GM18507 (cell line): ENCODE measurements around the gene PPTC7.
"Not testable (repeated sequence)": the region's sequence is repeated elsewhere in the genome, so short reads cannot be mapped to it uniquely, and the experiment has no call there.

Experiments
- DNase-seq: peaks from one replicate; pipeline ENCODE4 v3.0.0; 2011; ENCODE audit warnings: low read depth; ENCODE audit not compliant: insufficient read length; ENCODE audit errors: extremely low spot score
- FAIRE-seq: peaks from 2 replicates; lab custom pipeline; 2011; peaks lifted over from hg19 to GRCh38; lab: Jason Lieb, UNC

PPTC7 gene

DNA sequence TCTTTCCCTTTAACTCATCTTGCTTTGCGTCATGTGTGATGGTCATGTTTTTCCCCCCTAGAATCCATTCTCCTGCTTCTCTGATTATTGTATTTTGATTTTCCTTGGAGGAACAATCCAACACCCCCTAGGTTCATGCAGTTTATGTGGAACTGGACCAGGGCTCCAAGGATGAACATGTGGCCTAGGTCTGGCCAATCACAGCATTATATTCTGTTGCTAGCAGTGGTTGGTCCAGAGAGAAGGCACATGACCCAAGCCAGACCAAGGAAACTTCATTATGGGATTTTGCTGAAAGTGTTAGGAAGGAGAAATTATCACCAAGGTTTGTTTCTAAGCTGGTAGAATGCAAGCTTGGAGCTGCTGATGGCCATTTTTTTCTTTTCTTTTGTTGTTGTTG lies 6.9 kb upstream of the PPTC7 start:
- no peak for DNase-seq
- FAIRE-seq: no peak

DNA sequence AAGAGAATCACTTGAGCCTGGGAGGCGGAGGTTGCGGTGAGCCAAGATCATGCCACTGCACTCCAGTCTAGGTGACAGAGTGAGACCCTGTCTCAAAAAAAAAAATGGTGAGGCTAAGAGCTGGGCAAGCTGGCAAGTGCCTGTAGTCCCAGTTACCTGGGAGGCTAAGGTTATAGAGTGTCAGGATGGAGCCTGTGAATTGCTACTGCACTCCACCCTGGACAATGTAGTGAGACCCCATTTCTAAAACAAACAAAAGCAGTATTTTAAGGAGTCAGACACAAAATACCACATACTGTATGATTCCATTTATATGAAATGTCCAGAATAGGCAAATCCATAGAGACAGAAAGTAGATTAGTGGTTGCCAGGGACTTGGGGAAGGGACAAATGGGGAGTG lies 4.0 kb upstream of the PPTC7 start:
- FAIRE-seq, DNase-seq: not testable (repeated sequence)

DNA sequence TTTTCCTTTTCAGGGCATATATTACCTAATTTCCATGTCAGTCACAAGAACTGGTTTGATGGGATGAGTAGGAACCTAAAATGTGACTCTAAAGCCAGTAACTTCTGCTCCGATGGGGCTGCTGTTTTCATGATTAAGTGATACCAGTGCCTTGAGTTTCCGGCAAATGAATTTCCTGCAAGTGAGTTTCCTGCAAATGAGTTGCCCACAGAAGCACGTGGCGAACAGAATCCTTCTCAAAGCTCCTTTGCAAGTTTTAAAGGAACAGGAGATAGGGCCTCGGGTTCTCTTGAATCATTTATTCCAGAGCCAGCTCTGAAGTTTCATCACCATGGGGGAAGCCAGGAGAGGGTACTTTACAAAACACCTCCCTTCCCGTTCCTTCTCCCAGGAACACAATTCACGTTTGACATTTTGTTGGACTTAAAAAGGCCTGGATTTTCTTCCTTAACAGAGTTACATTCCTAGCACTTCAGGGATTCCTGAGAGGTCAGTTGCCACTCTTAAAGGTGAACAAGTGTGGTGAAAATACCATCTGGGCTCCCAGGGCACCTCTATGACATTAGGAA lies 2.2 kb upstream of the PPTC7 start:
- DNase-seq: no peak
- FAIRE-seq: no peak

DNA sequence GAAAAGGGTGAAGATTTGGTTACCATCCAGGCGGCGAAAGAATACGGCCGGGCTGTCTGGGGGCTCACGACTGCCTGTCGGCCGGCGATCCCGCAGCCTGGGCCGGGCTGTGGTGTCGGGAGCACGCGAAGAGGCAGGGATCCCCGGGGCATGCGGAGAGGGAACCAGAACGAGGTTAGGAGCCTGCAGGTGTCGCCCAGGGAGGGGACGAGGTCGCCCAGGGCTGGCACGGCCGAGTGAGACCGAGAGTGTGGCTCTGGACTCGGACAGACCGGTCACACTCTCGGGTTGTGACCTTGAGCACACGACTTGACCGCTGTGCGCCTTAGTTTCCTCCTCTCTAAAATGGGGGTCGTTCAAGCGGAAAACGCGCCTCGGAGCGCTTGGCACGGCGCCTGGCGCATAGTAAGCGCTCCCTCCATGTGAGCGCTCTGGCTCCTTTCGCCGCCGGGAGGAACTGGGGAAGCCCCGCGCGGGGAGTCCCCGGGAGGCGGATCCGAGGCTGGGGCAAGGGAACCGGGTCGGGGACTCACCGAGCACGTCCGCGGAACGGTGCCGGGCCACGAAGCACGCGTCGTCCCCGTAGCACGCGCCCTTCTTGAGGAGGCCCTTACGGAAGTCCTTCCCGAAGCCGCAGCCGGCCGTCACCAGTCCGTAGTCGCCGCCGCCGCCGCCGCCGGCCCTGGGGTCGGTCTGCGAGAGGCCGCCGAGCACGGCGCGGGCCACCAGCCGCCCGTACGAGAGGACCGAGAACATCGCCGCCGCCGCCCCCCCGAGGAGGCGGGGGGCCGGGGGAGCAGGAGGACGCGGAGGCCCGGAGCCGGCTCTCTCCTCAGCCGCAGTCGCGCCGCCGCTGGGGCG lies 612 bp downstream of the PPTC7 start:
- no peak for DNase-seq
- FAIRE-seq: peak; percentile 86

DNA sequence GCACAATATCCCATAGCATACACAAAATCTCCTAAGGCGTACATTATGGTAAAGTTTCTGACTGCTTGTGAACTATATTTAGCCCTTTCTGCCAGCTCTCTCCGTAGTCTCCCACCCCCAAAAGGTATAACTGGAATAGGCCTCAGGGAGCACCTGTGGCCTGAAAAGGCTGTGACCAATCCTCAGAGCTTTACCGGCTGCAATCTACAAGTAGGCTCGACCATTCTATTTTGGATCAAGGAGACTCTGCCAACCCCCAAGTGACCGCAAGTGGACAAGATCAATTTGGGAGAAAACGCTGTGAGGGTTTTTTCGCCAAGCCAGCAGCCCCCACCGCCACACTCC lies 1.2 kb downstream of the PPTC7 start:
- FAIRE-seq (peak; percentile 39), DNase-seq (no peak)

DNA sequence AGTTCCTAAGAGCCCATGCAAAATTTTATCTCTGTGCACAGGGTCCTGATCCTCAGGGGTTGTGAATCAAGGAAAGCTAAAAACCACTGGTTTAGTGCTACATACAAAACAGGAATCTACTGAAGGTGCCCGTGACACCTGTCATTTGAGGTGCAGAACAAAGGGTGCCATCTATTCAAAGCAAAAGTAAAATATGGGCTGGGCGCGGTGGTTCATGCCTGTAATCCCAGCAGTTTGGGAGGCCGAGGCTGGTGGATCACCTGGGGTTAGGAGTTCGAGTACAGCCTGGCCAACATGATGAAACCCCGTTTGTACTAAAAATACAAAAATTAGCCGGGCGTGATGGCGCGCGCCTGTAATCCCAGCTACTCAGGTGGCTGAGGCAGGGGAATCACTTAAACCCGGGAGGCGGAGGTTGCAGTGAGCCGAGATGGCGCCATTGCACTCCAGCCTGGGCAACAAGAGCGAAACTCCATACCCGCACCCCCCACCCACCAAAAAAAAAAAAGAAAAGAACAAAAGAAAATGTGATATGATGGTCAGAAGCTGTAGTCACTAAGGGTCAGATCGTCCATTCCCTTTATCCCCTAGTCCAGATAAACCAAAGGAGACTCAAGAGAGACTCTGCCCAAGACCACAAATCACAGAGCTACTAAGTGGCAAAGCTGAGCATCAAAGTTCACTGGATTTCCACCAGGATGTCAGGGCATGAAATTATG lies 3.4 kb downstream of the PPTC7 start:
- no peak for FAIRE-seq
- no peak for DNase-seq

DNA sequence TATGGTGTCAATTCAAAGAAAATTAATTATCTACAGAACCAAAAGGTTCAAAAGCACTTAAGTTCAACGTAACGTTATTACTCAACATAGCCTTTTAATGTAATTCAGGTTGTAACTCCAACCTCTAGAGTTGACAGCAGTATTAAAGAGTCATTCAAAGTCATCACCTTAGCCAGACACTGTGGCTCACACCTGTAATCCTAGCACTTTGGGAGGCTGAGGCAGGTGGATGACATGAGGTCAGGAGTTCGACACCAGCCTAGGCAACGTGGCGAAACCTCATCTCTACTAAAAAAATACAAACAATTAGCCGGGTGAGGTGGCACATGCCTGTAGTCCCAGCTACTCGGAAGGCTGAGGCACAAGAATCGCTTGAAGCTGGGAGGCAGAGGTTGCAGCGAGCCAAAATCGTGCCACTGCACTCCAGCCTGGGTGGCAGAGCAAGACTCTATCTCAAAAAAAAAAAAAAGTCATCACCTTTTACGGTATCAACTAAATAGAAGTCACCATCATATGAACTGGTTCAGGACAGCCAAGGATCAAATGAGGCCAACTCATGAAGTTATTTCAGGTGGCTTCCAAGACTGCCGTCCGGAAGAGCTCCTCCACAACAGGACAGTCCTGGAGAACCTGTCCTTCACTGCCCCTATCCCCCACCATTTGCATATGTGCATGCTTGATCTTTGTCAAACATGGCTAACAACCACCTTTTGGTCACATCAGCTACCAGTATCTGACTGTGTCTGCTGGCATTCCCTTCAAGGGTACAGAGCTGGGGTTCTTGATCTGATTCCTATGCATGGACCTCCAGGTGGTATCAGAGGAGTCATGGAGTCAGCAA lies 4.2 kb downstream of the PPTC7 start:
- DNase-seq (no peak), FAIRE-seq (peak; percentile 55)

DNA sequence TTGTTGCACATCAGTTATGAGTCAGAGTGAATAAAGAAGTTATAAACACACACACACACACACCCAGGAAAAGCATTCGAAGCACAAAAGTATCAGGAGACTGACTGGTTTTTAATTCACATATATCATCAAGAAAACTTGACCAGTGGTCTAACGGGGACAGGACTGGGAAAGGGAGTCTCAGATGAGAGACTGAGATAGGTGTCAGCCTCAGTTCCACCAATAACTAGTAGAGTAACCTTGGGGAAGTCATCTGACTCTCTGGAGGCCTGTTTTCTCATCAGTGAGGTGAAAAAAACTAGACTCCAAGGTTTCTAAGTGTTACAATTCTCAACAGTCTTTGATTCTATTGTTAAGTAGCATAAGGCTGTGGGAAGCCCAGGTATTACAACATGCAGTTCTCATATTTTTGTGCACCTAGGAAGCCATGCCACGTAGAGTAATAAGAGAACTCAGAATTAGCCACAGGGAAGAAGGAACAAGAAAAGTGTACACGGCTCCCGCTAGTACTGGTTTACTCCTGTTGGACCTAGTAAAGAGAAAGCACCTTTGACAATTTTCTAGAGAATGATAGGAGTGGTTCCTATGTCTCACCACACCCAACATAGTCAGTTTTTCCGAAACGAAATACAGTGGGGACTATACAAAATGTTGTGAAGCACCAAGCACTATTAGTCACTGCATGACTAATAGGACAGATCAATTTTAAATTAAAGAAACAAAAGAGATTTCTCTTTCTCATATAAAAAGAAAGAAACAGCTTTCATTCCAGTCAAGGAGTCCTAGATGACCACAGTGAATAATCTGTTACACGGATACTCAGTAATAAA lies 5.0 kb downstream of the PPTC7 start:
- FAIRE-seq (peak; percentile 69), DNase-seq (no peak)

DNA sequence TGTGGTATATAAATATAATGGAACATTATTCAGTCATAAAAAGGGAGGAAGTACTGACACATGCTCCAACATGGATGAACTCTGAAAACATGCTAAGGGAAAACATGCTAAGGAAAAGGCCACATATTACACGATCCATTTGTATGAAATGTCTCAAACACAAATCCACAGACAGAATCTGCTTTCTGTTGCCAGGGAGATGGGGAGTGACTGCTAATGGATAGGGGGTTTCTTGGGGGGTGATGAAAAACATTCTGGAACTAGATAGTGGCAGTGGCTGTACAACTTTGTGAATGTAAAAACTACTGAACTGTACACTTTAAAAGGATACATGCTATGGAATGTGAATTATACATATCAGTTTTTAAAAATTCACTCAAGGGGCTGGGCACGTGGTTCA lies 6.6 kb downstream of the PPTC7 start:
- DNase-seq: no peak
- no peak for FAIRE-seq

DNA sequence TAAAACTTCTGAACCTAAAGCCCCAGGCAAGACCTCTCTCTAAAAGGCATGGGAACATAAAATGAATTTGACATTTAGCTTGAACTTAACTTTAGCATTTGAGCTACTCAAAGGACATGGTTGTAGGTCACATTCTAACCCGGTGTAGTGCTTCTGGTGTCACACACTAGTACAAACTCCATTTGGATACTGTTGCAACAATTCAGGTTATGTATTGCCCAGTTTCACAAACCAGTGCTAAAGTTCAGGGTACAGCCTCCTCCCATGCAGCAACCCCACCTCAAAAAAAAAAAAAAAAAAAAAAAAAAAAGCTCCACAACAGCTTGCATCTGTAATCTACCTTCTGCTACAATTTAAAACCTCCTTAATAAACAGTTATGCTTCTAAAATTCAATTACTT lies 7.8 kb downstream of the PPTC7 start:
- DNase-seq (no peak), FAIRE-seq (no peak)

DNA sequence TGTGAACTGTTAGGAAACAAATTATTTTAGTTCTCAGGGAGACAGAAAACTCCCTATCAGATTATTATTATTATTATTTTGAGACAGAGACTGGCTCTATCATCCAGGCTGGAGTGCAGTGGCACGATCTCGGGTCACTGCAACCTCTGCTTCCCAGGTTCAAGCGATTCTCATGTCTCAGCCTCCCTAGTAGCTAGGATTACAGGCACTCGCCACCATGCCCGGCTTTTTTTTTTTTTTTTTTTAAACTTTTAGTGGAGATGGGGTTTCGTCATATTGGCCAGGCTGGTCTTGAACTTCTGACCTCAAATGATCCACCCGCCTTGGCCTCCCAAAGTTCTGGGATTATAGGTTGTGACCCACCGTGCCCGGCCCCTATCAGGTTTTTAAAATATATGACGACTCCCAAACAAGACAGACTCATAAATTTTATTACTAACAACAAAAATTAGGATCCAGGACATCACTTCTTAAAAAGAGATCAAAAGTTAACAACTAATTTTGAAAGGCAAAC lies 8.3 kb downstream of the PPTC7 start:
- DNase-seq, FAIRE-seq: not testable (repeated sequence)

DNA sequence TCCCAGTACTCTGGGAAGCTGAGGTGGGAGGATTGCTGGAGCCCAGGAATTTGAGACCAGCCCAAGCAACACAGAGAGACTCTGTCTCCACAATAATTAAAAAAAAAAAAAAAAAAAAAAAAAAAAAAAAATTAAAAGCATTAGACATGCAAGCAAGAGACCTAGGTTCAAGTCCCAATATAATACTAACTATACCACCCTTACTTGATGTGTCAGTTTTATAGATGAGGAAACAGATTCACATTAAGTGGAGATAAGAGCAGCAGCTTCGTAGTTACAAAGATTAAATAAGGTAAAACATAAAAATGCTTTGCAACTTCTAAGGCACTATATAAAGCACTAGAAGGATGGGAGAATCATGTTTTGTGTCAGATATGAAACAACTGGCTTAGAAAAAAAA lies 9.1 kb downstream of the PPTC7 start:
- FAIRE-seq (no peak), DNase-seq (no peak)

DNA sequence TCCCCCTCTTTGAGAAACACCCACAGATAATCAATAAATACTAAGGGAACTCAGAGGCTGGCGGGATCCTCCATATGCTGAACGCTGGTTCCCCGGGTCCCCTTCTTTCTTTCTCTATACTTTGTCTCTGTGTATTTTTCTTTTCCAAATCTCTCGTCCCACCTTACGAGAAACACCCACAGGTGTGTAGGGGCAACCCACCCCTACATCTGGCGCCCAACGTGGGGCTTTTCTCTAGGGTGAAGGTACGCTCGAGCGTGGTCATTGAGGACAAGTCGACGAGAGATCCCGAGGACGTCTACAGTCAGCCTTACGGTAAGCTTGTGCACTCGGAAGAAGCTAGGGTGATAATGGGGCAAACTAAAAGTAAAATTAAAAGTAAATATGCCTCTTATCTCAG lies 12.3 kb downstream of the PPTC7 start:
- not testable (repeated sequence) for FAIRE-seq, DNase-seq

DNA sequence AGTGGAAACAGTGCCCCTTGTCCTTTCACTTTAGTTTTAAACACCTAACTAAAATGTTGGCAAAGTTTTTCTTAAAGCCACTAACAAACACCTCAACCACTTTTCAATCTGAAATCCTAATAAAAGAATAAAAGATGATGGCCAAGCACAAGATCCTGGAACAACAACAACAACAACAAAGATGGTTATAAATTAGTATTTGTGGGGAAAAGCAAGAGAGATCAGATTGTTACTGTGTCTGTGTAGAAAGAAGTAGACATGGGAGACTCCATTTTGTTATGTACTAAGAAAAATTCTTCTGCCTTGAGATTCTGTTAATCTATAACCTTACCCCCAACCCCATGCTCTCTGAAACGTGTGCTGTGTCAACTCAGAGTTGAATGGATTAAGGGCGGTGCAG lies 13.3 kb downstream of the PPTC7 start:
- not testable (repeated sequence) for DNase-seq, FAIRE-seq

DNA sequence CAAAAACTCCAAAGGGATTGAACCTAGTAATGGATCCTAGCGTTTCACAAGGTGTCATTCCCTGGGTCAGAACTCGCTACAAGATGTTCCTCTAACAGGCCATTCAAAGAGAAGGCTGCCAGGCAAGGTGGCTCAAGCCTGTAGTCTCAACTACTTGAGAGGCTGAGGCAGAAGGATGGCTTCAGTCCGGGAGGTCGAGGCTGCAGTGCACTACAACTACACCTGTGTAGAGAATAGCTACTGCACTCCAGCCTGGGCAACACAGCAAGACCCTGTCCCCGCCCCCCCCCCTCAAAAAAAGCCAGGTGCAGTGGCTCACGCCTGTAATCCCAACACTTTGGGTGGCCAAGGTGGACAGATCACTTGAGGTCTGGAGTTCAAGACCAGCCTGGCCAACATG lies 14.4 kb downstream of the PPTC7 start:
- DNase-seq (no peak), FAIRE-seq (no peak)

DNA sequence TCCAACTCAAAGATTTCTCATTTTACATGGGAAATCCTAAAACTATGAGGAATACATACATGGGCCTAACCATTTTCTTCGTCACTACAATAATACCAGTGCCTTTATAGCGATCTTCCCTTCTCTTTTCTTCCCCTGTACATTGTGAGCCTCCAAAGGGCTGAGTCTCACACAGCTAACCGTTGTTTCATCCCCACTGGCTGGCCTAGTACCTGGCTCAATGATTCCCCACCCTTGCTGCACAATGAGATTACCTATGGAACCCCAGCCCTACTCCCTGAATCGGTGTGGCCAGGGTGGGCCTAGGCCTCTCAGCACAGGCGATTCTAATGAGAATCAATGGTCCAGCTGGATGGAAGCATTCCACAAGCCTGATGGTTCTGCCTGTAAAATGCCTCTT lies 16.1 kb downstream of the PPTC7 start:
- DNase-seq: no peak
- no peak for FAIRE-seq

DNA sequence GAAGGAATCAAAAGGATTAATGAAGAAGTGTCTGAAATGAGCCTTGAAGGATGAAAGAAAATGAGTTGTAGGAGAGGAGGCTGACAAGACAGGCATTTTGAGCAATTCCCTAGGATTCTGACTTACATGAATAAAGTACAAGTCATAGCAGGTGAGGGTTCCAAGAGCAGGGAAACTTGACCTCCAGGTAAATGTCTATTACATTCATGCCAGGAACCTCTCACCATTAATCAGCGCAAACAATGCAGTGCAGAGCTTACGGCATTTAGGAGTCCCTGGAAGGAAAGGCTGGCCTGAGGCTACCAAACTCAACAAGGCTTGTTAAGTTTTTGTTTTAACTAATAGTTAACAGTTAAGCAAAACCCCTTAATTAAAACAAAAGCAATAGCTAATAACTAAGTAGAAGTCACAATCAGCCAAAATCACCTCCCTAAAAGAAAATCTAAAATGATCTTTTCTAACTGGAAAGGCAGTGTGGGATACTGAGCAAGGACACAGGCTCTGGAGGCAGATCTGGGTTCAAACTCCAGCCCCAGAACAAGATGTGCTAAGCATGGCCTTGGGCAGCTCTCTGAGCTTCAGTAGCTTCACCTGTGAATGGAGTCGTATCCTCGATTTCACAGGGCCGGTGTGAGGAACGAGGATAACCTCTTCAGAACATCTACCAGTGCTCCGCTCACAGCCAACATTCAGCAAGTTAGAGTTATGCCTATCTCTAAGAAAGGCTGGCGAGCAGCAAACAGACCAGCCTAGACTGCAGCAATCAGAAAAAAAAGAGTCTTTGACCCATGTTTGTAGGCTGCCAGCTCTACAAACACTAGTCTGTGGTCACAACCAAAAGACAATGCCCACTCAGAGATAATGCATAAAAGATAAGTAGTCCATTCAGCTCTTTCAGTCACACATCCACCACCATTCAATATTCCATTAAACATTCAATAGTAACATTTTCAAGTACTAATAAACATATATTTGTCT lies 16.9 kb downstream of the PPTC7 start:
- no peak for FAIRE-seq
- DNase-seq: no peak
